Loucy (cell line): ENCODE data around the gene SLX4IP.

Experiments used
- H2AFZ ChIP-seq: fragments of 200-600 bp; sonication (generic); 2 replicates; pipeline ENCODE4 v1.6.0; 2016; ENCODE audit warnings: antibody characterized with exemption, mild to moderate bottlenecking, low read length, moderate library complexity
- H3F3A ChIP-seq: fragments of 200-600 bp; 2 replicates; pipeline ENCODE4 v1.6.0; 2016; ENCODE audit warnings: antibody characterized with exemption, low read depth, mild to moderate bottlenecking
- H3K27me3 ChIP-seq: fragments of 200-600 bp; sonication (generic); 2 replicates; pipeline ENCODE4 v1.6.1; 2014; ENCODE audit warnings: low read length, mild to moderate bottlenecking; ENCODE audit not compliant: insufficient read depth, poor library complexity, severe bottlenecking
- H3K36me3 ChIP-seq: fragments of 200-600 bp; sonication (generic); 2 replicates; pipeline ENCODE4 v1.6.1; 2016; ENCODE audit warnings: low read length; ENCODE audit not compliant: insufficient read depth
- H3K4me1 ChIP-seq: fragments of 200-600 bp; sonication (generic); 2 replicates; pipeline ENCODE4 v1.5.1; 2014; ENCODE audit warnings: low read length, mild to moderate bottlenecking; ENCODE audit not compliant: insufficient read depth, poor library complexity, severe bottlenecking
- H3K4me2 ChIP-seq: fragments of 200-600 bp; sonication (generic); 2 replicates; pipeline ENCODE4 v1.6.0; 2014; ENCODE audit warnings: antibody characterized with exemption, low read length, low read depth, mild to moderate bottlenecking; ENCODE audit not compliant: poor library complexity, severe bottlenecking
- H3K4me3 ChIP-seq: fragments of 200-600 bp; sonication (generic); 2 replicates; pipeline ENCODE4 v1.5.1; 2014; ENCODE audit warnings: low read length, mild to moderate bottlenecking, mixed read lengths; ENCODE audit not compliant: poor library complexity, severe bottlenecking
- H3K79me2 ChIP-seq: fragments of 200-600 bp; sonication (generic); 2 replicates; pipeline ENCODE4 v1.6.1; 2014; ENCODE audit warnings: low read length; ENCODE audit not compliant: insufficient read depth
- H3K9ac ChIP-seq: fragments of 200-600 bp; sonication (generic); 2 replicates; pipeline ENCODE4 v1.6.0; 2014; ENCODE audit warnings: mild to moderate bottlenecking, low read depth, low read length, moderate library complexity; ENCODE audit not compliant: poor library complexity, severe bottlenecking
- H3K9me2 ChIP-seq: fragments of 200-600 bp; sonication (generic); replicated peaks from 2 replicates; pipeline ENCODE4 v1.6.1; 2016; ENCODE audit warnings: low read depth, low read length, mixed read lengths
- H3K9me3 ChIP-seq: fragments of 200-600 bp; sonication (generic); 2 replicates; pipeline ENCODE4 v1.6.1; 2014; ENCODE audit warnings: mild to moderate bottlenecking, antibody characterized with exemption, low read length, low read depth; ENCODE audit not compliant: insufficient read depth
- H4K20me1 ChIP-seq: fragments of 200-600 bp; sonication (generic); 2 replicates; pipeline ENCODE4 v1.6.0; 2014; ENCODE audit warnings: antibody characterized with exemption, low read length, mild to moderate bottlenecking; ENCODE audit not compliant: insufficient read depth, poor library complexity, severe bottlenecking
- EZH2phosphoT487 ChIP-seq: fragments of 200-600 bp; IDR thresholded peaks from 2 replicates; pipeline ENCODE4 v1.6.1; 2018; ENCODE audit warnings: antibody characterized with exemption, mild to moderate bottlenecking, moderate library complexity, borderline replicate concordance
- TF ChIP-seq, protein P1 (sequence below): fragments of 200-600 bp; sonication (generic); conservative IDR thresholded peaks from 2 replicates; pipeline ENCODE4 v1.5.1; 2014; ENCODE audit warnings: mild to moderate bottlenecking, antibody characterized with exemption, low read length

Gene SLX4IP

GRCh38 chr20:10568032-10568431 is 132.9 kb downstream of the SLX4IP start:
- Histone ChIP-seq H2AFZ (no peak overlapping the region), H3F3A (no peaks in the 10 kb centered on the region), H4K20me1 (no peaks in the 10 kb centered on the region), H3K4me1 (peaks cover 40% of the 10 kb centered on the region), H3K36me3 (peaks cover 3% of the 10 kb centered on the region; the same call in 1 of the 2 replicates), H3K4me2 (no peak overlapping the region), H3K9ac (no peak overlapping the region), H3K9me3 (no peaks in the 10 kb centered on the region), H3K27me3 (no peaks in the 10 kb centered on the region), H3K9me2 (no peaks in the 10 kb centered on the region), H3K79me2 (no peaks in the 10 kb centered on the region), H3K4me3 (no peak overlapping the region)
- TF ChIP-seq EZH2phosphoT487 = no peak
- TF ChIP-seq, protein P1, sequence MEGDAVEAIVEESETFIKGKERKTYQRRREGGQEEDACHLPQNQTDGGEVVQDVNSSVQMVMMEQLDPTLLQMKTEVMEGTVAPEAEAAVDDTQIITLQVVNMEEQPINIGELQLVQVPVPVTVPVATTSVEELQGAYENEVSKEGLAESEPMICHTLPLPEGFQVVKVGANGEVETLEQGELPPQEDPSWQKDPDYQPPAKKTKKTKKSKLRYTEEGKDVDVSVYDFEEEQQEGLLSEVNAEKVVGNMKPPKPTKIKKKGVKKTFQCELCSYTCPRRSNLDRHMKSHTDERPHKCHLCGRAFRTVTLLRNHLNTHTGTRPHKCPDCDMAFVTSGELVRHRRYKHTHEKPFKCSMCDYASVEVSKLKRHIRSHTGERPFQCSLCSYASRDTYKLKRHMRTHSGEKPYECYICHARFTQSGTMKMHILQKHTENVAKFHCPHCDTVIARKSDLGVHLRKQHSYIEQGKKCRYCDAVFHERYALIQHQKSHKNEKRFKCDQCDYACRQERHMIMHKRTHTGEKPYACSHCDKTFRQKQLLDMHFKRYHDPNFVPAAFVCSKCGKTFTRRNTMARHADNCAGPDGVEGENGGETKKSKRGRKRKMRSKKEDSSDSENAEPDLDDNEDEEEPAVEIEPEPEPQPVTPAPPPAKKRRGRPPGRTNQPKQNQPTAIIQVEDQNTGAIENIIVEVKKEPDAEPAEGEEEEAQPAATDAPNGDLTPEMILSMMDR = no peak

DNA sequence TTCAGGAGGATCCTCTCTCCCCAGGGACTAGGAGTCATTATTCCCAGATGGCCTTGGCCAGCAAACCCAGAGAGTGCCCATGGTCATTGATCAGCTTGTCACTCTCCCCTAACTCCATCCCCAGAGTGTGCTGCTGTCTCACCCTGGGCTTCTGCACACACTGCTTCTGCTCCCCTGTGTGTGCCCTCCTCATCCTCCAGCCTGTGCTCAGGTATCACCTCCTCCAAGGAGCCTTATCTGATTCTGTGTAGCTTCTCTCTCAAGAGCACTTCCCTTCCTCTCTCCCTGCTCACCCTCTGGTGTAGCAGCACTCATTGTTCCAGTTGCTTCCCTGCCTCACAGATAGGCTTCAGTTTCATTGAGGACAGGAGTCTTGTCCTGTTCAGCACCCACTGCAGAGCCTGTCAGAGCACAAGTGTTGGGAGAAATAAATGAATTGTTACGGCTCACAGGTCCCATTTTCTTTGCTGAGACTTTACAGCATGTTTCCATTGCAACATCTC is 136.3 kb downstream of the SLX4IP start:
- Histone ChIP-seq H3K9me3 (no peaks in the 10 kb centered on the region), H3K9ac (no peak overlapping the region), H3K79me2 (no peaks in the 10 kb centered on the region), H3K4me2 (no peak overlapping the region), H3F3A (no peaks in the 10 kb centered on the region), H3K9me2 (no peaks in the 10 kb centered on the region), H3K36me3 (peaks cover 7% of the 10 kb centered on the region; the same call in 1 of the 2 replicates), H2AFZ (no peak overlapping the region), H3K4me1 (peaks cover 19% of the 10 kb centered on the region), H4K20me1 (no peaks in the 10 kb centered on the region), H3K4me3 (no peak overlapping the region), H3K27me3 (no peaks in the 10 kb centered on the region)
- TF ChIP-seq, protein P1 = no peak
- no peak for TF ChIP-seq EZH2phosphoT487

DNA sequence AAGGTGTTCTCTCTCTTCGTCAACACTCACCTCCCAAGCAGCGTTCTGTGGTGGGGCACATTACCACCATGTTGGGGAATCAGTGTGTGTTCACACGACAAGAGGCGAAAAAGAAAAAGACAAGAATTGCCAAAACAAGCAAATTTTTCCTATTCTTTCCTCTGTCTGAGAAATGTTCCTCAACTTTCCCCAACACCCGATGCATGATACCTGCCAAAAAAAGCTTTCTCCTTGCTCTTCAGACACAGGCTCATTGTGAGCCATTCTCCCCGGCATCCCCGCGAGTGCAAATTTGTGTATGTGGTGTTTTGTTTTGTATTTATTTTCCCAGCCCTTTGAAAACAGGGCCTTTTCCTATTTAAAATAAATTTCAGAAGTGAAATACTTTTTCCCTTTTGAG is 137.7 kb downstream of the SLX4IP start:
- H3K4me2 ChIP-seq = no peak overlapping the region
- H2AFZ ChIP-seq = no peak overlapping the region
- H3K9me2 ChIP-seq = no peaks in the 10 kb centered on the region
- no peaks in the 10 kb centered on the region for H3K9me3 ChIP-seq
- no peaks in the 10 kb centered on the region for H3K27me3 ChIP-seq
- no peaks in the 10 kb centered on the region for H3K79me2 ChIP-seq
- no peak overlapping the region for H3K9ac ChIP-seq
- peaks cover 11% of the 10 kb centered on the region for H3K4me1 ChIP-seq
- H4K20me1 ChIP-seq = no peaks in the 10 kb centered on the region
- no peak overlapping the region for H3K4me3 ChIP-seq
- H3F3A ChIP-seq = no peaks in the 10 kb centered on the region
- TF ChIP-seq EZH2phosphoT487 = no peak
- TF ChIP-seq, protein P1 = no peak
- peaks cover 7% of the 10 kb centered on the region; the same call in 1 of the 2 replicates for H3K36me3 ChIP-seq
